Gastrocnemius medialis (tissue), 4 donors: ENCODE data around the gene ZFYVE28. TPM values are rescaled to one million over a fixed set of nuclear protein-coding genes. Genes with fewer than 3 reads are reported as not detected.

Experiments used
- ATAC-seq, 2 donors: fragments of 150-250 bp; one replicate each; pipeline ENCODE4 v1.9.1; 2016
- DNase-seq, 2 donors: peaks; one replicate each; pipeline ENCODE4 v3.0.0-alpha.2; 2019
- H3K27ac ChIP-seq, 4 donors: fragments of 200-600 bp; sonication (generic); 1 replicate in 1 of 4; 2 replicates in 3 of 4; pipeline ENCODE4 v1.5.1; 2016 to 2018; ENCODE audit warnings: mild to moderate bottlenecking in 2 of 4, moderate library complexity in 1 of 4
- H3K27me3 ChIP-seq, 3 donors: fragments of 200-600 bp; sonication (generic) in 2 of 3; 1 replicate in 1 of 3; 2 replicates in 2 of 3; pipeline versions ENCODE4 v1.5.1 to v1.6.0; 2016 to 2019; ENCODE audit warnings: mild to moderate bottlenecking in 1 of 3, moderate library complexity in 1 of 3
- H3K36me3 ChIP-seq, 2 donors: fragments of 200-600 bp; sonication (generic) in 1 of 2; one replicate each; pipeline ENCODE4 v1.5.1; 2017 to 2018
- H3K4me1 ChIP-seq, 2 donors: fragments of 200-600 bp; sonication (generic) in 1 of 2; one replicate each; pipeline ENCODE4 v1.5.1; 2016 to 2017; ENCODE audit warnings: mild to moderate bottlenecking in 2 of 2
- H3K4me3 ChIP-seq, 4 donors: fragments of 200-600 bp; sonication (generic) in 3 of 4; 1 replicate in 1 of 4; 2 replicates in 3 of 4; pipeline ENCODE4 v1.5.1; 2016 to 2019; ENCODE audit warnings: mild to moderate bottlenecking in 2 of 4
- H3K9me3 ChIP-seq, 3 donors: fragments of 200-600 bp; sonication (generic) in 2 of 3; 1 replicate in 1 of 3; 2 replicates in 2 of 3; pipeline ENCODE4 v1.5.1; 2016 to 2019
- POLR2A ChIP-seq, 2 donors: fragments of 450-650 bp; IDR thresholded peaks; one replicate each; pipeline ENCODE4 v1.6.1; 2017; ENCODE audit warnings: antibody characterized with exemption in 2 of 2, mild to moderate bottlenecking in 2 of 2, moderate library complexity in 2 of 2
- in situ Hi-C, 4 donors: fragments of 200-750 bp; cut with MboI; loops; one replicate each; pipeline versions ENCODE4 v1.15.0 to v1.8.0; 2017; ENCODE audit warnings: low sequenced_read_pairs in 4 of 4
- intact Hi-C: fragments of 100-400 bp; cut with DNase I; formaldehyde crosslinking; loops from one replicate; pipeline ENCODE4 v1.15.1; 2023; ENCODE audit warnings: low total_unique reads
- total RNA-seq, 4 donors: library from RNA; depleted of rRNA; stranded (reverse); fragments of >200 nt; gene quantifications; one replicate each; pipeline versions ENCODE4 v1.1.0 to v1.2.3, GENCODE V29; 2016
- TF ChIP-seq, protein P1 (sequence below), 5 experiments: fragments of 450-650 bp in 3 of 5; fragments of 200-600 bp in 2 of 5; sonication (generic) in 2 of 5; IDR thresholded peaks in 4 of 5; conservative IDR thresholded peaks in 1 of 5; 1 replicate in 4 of 5; 2 replicates in 1 of 5; pipeline ENCODE4 v1.5.1; 2016 to 2019; ENCODE audit warnings: antibody characterized with exemption in 5 of 5, mild to moderate bottlenecking in 3 of 5, moderate library complexity in 3 of 5

The ZFYVE28 gene
- total RNA-seq, 4 donors from 2014 or later, result 1.8 to 6.0 (median 3.4) TPM

DNA sequence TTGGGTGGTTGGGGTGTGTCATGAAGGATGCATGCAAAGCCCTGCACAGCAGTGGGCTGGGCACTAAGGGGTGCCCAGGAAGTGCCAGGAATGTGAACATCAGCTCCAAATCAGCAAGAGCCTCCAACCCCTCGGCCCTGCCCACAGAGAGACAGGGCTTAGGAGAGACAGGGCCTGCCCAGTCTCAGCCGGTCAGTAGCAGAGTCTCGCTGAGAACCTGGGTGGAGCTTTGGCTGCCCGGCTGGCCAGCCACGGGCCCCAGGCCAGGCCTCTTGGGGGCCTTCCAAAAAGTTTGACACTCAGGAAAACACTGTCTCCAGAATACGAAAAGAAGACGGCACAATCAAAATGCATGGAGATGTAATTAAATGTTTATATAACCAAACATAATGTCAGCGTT, 152.3 kb downstream of the ZFYVE28 start:
- peaks cover 50 to 64% of the 10 kb centered on the region in 2 donors for H3K4me1 ChIP-seq
- intact Hi-C loops, result loop anchor here (1.0 to 10.0 kb wide), 2 partner anchors 271 to 489 kb away; partner anchors contain the start of gene TNIP2

GRCh38 chr4:2265113-2266110, 153.0 kb downstream of the ZFYVE28 start:
- Histone ChIP-seq H3K4me1 (peaks cover 53 to 71% of the 10 kb centered on the region in 2 donors), H3K4me3 (no peak overlapping the region), H3K27me3 (no peaks in the 10 kb centered on the region), H3K9me3 (no peaks in the 10 kb centered on the region), H3K27ac (peak overlapping the region; percentile 63 to 75 (median 73)), H3K36me3 (no peaks in the 10 kb centered on the region)
- TF ChIP-seq, protein P1, sequence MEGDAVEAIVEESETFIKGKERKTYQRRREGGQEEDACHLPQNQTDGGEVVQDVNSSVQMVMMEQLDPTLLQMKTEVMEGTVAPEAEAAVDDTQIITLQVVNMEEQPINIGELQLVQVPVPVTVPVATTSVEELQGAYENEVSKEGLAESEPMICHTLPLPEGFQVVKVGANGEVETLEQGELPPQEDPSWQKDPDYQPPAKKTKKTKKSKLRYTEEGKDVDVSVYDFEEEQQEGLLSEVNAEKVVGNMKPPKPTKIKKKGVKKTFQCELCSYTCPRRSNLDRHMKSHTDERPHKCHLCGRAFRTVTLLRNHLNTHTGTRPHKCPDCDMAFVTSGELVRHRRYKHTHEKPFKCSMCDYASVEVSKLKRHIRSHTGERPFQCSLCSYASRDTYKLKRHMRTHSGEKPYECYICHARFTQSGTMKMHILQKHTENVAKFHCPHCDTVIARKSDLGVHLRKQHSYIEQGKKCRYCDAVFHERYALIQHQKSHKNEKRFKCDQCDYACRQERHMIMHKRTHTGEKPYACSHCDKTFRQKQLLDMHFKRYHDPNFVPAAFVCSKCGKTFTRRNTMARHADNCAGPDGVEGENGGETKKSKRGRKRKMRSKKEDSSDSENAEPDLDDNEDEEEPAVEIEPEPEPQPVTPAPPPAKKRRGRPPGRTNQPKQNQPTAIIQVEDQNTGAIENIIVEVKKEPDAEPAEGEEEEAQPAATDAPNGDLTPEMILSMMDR (IDR thresholded peaks at IDR 0.05 in 4 of 5, conservative IDR thresholded peaks at IDR 0.05 in 1 of 5), result no peak
- TF ChIP-seq POLR2A (IDR thresholded peaks at IDR 0.05), result no peak
- in situ Hi-C loops (no loop called here), intact Hi-C loops (loop anchor here (1.0 to 10.0 kb wide), 2 partner anchors 272 to 489 kb away; partner anchors contain the start of gene TNIP2)
- no peak for DNase-seq
- no peak for ATAC-seq

More for the DNA sequence above, 152.3 kb downstream of the ZFYVE28 start:
- peak in 1 of 2 donors; percentile 15 for ATAC-seq
- in situ Hi-C loops, result no loop called here
- H3K27ac ChIP-seq, result peak overlapping the region; percentile 63 to 75 (median 73)
- no peaks in the 10 kb centered on the region for H3K9me3 ChIP-seq
- TF ChIP-seq POLR2A (IDR thresholded peaks at IDR 0.05), result no peak
- TF ChIP-seq, protein P1 (IDR thresholded peaks at IDR 0.05 in 4 of 5, conservative IDR thresholded peaks at IDR 0.05 in 1 of 5), result no peak
- peak; percentile 48 to 75 for DNase-seq
- H3K4me3 ChIP-seq, result no peak overlapping the region
- no peaks in the 10 kb centered on the region for H3K27me3 ChIP-seq
- H3K36me3 ChIP-seq, result no peaks in the 10 kb centered on the region

- intact Hi-C loops, result loop anchor here (5.0 to 10.0 kb wide), 4 partner anchors 153 to 490 kb away; partner anchors contain the start of genes CFAP99, NELFA, RNF4 and TNIP2
- peak overlapping the region in 2 of 4 donors; percentile 63 to 72 for H3K27ac ChIP-seq
- no peak overlapping the region for H3K4me3 ChIP-seq
- no peak for DNase-seq
- no peaks in the 10 kb centered on the region for H3K36me3 ChIP-seq
- in situ Hi-C loops, result no loop called here
- no peak for ATAC-seq
- no peaks in the 10 kb centered on the region for H3K9me3 ChIP-seq
- TF ChIP-seq, protein P1 (IDR thresholded peaks at IDR 0.05 in 4 of 5, conservative IDR thresholded peaks at IDR 0.05 in 1 of 5), result no peak
- no peak for TF ChIP-seq POLR2A (IDR thresholded peaks at IDR 0.05)
- peaks cover 52 to 76% of the 10 kb centered on the region in 2 donors for H3K4me1 ChIP-seq
- H3K27me3 ChIP-seq, result no peaks in the 10 kb centered on the region
Measured at GRCh38 chr4:2264481-2265041, 153.9 kb downstream of the ZFYVE28 start.

DNA sequence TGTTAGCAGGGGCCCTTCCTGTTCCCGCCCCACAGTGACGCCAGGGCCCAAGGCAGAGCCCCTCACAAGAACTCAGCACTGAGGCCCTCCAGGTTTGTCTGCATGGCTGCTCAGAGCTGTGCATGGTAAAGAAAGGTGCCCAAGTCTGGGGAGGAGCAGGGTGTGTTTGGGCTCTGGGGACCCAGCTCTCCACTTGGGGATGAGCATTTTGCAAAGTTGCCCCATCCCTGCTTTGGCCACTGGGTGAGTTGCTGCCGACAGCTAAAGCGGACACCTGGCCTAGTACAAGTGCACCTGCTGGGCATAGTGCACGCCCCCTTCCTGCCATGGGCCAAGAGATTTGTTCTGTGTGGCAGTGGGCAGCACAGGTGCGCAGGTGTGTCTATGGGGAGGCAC, 154.5 kb downstream of the ZFYVE28 start:
- H3K27ac ChIP-seq, result peak overlapping the region in 1 of 4 donors; percentile 93
- ATAC-seq (no peak), DNase-seq (peak in 1 of 2 donors; percentile 13)
- H3K36me3 ChIP-seq, result no peaks in the 10 kb centered on the region
- H3K9me3 ChIP-seq, result no peaks in the 10 kb centered on the region
- intact Hi-C loops, result loop anchor here (5.0 to 10.0 kb wide), 4 partner anchors 153 to 491 kb away; partner anchors contain the start of genes CFAP99, NELFA, RNF4 and TNIP2
- in situ Hi-C loops, result no loop called here
- TF ChIP-seq, protein P1 (IDR thresholded peaks at IDR 0.05 in 4 of 5, conservative IDR thresholded peaks at IDR 0.05 in 1 of 5), result no peak
- no peak for TF ChIP-seq POLR2A (IDR thresholded peaks at IDR 0.05)
- peaks cover 52 to 76% of the 10 kb centered on the region in 2 donors for H3K4me1 ChIP-seq
- no peaks in the 10 kb centered on the region for H3K27me3 ChIP-seq
- H3K4me3 ChIP-seq, result no peak overlapping the region
